HG02840 (cell line): Measurements from ENCODE around the gene RFT1.

Experiments
- ATAC-seq: cut with Tn5 transposase; IDR thresholded peaks from one replicate; pipeline ENCODE4 v1.9.1; 2021; ENCODE audit warnings: mild to moderate bottlenecking, moderate library complexity, moderate number of reproducible peaks; ENCODE audit not compliant: unreplicated experiment, low FRiP score

The RFT1 gene

DNA sequence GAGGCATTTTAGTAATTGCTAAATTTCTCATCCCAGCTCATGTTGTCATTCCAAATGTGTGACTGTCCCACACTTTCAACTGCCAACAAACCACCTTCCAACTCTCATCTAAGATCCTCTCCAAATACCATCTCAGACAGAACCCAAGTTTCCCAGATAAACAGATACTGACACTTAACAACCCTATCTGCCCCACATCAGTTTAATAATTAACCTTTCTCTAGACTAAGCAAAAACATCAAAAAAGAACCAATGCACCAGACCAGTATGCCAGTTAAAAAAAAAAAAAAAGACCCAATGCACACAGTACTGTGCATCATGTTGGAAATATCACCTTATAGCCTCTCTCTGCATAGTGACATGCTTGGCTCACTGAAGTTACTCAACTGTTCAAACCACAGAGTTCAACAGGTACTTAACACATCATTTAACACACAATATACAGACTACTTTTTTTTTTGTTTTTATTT is 89.8 kb downstream of the RFT1 start:
- no peak for ATAC-seq

DNA sequence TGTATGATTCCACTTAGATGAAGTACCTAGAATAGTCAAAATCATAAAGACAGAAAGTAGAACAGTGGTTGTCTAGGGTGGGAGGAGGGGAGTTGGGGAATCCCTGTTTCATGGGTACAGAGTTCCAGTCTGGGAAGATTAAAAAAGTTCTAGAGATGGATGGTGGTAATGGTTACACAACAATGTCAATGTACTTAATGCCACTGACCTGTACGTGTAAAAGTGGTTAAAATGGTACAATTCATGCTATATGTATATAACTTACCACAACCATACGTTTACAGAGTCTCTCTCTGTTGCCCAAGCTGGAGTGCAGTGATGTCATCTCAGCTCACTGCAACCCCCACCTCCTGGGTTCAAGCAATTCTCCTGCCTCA is 90.9 kb downstream of the RFT1 start:
- no peak for ATAC-seq

DNA sequence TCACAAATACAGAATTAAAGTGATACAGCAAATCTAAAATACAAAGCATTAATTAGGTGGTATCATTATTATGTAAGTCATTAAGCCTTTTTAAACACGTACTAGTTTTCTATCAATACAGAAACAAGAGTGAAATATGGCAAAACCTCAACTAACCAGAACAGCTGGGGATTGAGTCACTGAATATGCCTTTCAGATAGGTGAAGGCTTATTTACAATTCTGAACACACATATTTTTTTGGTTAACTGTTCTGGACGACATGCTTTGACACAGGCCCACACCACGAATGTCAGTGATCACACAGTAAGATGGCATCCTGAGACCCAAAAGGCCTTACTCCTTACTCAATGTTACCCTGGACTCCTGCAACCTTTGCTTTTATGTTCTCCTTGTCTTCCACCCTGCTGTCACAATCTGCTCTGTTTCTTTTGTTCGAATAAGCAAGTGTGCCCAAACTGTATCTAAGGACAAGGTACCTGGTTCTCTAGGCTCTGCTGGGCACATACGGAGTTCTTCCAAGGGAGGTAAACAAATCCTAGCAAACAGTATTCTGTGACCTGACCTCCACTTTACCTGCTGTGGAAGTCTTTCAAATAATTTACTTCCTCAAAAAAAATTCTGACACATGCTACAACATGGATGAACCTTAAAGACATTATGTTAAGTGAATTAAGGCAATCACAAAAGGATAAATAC is 91.4 kb downstream of the RFT1 start:
- ATAC-seq = no peak
